NCI-H2107 treated with DMSO at 0.1 percent for 48 hours (cell line): ENCODE results near the gene MDFI.
"Not testable (repeated sequence)": the region's sequence is repeated elsewhere in the genome, so short reads cannot be mapped to it uniquely, and the experiment has no call there.

Source experiments
- DNase-seq: peaks from one replicate; lab custom pipeline; 2025; ENCODE audit not compliant: unreplicated experiment; lab: John Stamatoyannopoulos, UW

The MDFI gene

DNA sequence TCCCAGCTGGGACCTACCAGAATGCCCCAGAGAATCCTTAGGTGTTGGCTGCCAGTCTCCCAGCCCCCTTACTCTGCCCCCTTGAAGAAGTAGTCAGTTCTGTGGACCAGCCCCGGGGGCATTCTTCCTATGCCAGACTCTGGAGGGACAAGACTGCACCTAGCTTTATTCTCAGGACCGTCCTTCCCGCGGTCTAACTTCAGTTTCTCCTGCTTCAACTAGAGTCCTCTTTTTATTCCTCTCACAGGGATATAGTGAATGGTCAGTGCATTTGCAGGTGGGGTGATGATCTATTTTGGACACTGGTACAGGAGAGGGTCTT is 35.9 kb upstream of the MDFI start:
- DNase-seq = no peak

DNA sequence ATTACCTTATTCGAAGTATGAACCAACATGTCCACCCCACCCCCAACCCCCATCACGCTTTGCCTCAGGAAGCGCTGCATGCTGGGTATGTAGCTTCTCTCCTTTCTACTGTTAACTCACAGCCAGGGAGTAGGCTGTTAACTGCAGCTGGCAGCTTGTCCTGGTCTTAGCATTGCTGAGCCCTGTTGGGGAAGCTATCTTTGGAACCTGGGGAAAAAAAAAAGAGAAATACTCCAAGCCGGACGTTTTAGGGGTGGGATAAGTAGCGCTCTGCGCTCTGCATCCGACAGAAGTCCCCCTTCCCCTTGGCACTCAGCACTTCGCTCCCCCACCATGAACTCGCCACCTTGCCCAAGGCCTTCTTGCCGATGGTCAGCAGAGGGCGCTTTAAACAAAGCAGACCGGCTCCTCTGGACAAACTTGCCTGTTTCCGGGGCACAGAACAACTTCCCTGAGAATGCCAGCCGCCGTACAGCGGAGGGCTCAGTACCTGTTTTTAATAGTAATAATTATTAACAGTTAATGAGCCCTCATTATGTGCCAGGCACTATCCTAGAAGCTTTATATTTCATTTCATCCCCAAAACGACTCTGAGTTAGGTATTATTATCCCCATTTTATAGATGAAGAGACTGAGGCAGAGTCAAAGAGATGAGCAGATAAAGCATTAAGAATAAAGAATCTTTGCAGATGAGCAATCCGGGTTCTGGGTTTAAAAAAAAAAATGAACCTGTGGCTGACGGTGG is 35.2 kb upstream of the MDFI start:
- DNase-seq = peak; percentile 52

- no peak for DNase-seq
Measured at GRCh38 chr6:41604006-41604405, 34.3 kb upstream of the MDFI start.

DNA sequence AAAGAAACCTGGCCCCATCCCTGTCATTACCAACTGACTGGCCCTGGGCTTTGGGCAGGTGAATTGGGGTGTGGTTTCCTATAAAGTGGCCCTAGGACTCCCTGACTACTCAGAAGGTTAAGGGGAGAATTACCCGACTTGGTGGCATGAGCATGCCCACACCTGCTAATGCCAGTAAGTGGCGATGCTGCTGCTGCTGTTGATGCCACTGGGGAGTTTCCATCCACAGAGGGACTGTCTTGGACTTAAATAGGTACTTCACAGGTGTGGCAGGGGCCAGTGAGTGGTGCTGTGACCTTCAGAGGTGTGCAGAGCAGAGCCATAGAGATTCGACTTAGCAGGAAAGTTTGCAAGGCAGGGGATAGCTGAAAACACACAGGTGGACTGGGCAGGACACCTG is 32.6 kb upstream of the MDFI start:
- DNase-seq = no peak

- no peak for DNase-seq
Measured at GRCh38 chr6:41607036-41607435, 31.2 kb upstream of the MDFI start.

GRCh38 chr6:41607736-41608135 is 30.5 kb upstream of the MDFI start:
- no peak for DNase-seq

DNA sequence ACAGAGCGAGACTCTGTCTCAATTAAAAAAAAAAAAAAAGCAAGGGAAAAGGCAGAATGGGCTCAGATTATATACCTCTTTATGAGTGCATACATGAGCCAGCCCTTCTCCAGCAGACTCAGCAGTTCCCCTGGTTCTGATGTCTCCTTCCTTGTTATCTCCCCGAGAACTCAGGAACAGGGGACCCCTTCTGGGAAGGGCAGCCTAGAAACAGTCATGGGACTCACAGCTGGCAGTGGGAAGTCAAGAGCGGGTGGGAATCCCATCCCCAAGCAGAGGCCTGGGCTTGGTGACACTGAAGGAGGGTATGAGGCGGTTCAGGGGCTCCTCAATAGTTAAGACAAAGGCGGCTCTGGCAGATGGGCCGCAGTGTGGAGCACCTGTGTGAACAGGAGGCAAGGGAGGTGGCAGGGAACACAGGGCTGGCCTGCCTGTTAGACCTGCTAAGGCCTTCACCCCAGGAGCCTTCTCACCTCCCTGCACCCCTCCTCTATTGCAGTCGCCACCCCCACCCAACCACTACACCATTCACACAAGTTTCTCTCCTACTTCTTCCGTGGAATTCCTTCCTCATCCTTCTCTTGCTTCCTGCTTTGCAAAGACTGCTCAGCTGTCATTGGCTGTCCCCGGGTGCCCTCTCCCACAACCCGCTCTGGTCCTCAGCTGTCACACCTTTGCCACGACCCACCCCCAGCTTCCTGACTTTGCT is 29.7 kb upstream of the MDFI start:
- DNase-seq = no peak

GRCh38 chr6:41614715-41615114 is 23.6 kb upstream of the MDFI start:
- no peak for DNase-seq

- no peak for DNase-seq
Measured at GRCh38 chr6:41615311-41615710, 23.0 kb upstream of the MDFI start.

- DNase-seq = no peak
Measured at GRCh38 chr6:41618598-41618997, 19.7 kb upstream of the MDFI start.

DNA sequence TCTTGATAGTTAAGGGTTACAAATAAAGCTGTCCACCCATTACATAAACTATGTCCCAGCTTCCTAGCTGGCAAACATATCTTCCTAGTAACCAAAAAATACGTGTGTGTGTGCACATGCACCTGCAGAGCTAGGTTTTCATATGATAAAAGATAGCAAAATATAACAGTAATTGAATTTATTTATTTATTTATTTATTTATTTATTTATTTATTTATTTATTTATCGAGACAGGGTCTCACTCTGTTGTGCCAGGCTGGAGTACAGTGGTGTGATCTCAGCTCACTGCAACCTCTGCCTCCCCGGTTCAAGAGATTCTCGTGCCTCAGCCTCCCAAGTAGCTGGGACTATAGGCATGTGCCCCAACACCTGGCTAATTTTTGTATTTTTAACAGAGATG is 19.1 kb upstream of the MDFI start:
- not testable (repeated sequence) for DNase-seq

- DNase-seq = no peak
Measured at GRCh38 chr6:41621367-41621766, 16.9 kb upstream of the MDFI start.

- DNase-seq = no peak
Measured at GRCh38 chr6:41621802-41622201, 16.5 kb upstream of the MDFI start.

DNA sequence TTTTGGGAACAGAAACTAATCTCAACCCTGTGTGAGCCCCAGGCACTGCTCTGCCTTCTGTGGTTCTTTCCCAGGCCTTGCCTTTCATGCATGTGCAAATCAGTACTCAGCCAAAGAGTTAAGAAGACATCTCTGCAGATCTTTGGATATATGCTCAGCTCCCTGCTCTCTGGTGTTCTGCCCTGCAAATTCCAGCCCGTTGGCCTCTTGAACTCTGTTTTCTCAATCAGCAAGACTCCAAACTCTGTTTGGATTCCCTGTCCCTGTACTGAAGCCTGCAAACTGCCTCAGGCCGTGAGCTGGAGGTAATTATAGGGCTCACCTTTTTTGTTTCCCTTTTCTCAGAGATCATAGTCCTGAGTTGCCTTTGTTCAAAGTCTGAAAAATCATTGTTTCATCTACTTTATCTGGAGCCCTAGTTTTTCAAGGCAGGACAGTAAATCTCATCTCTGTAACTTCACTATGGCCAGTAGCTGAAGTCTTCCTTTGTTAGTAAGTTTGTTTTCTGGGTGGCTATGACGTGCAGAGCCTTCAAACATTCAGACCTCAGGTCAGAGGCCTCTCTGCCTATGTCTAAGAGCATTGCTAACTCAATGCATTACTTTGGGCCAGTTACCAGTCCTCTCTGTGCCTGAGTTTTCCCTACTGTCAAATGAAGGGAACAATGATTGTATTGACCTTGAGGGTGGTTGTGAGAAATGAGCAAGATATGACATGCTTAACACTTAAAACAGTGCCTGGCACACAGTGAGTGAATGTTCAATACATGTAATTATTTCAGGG is 15.9 kb upstream of the MDFI start:
- no peak for DNase-seq

- DNase-seq = no peak
Measured at GRCh38 chr6:41623330-41623729, 14.9 kb upstream of the MDFI start.

GRCh38 chr6:41624621-41625380 is 13.5 kb upstream of the MDFI start:
- DNase-seq = no peak

DNA sequence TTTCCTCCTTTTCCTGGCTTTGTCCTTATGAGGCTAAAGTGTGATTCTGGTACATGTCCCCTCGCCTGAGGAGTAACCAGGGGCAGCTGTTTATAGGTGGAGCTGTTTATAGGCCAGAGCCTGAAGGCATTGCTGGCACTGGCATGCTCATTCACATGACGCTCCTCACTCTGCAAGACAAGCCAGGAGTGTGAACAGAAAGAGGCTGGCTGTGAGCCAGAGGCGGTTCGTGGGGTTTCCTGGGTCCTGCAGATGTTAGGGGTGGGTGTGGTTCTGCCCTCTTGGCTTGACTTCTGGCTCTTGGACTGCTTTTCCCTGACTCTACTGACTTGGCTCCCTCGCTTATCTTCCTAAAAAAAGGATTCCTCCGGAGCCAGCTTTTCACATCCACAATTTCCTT is 12.8 kb upstream of the MDFI start:
- DNase-seq = no peak

- no peak for DNase-seq
Measured at GRCh38 chr6:41626022-41626421, 12.2 kb upstream of the MDFI start.

DNA sequence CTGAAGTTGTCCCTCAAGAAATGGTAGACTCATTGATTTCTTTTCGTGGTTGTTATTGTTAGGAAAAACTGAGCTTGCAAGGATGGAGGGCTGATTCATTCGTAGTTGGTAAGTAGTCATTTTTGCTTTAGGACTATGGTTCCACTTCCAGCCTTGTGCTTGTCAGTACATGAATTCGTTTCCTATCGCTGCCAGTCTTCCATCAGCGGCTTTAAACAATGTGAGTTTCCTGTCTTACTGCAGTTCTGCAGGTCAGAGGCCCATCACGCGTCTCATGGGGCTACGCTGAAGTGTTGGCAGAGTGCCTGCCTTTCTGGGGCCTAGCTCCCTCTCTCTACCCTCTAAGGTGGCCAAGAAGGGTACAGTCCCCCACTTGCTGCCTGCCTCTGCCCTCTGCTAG is 11.4 kb upstream of the MDFI start:
- DNase-seq = no peak

- no peak for DNase-seq
Measured at GRCh38 chr6:41629128-41629527, 9.1 kb upstream of the MDFI start.

GRCh38 chr6:41630069-41630468 is 8.2 kb upstream of the MDFI start:
- no peak for DNase-seq
